HG02981 (cell line): ENCODE data around the gene ADAMTS2.

Source experiments
- ATAC-seq: cut with Tn5 transposase; IDR thresholded peaks from one replicate; pipeline ENCODE4 v1.9.1; 2021; ENCODE audit warnings: mild to moderate bottlenecking, moderate library complexity; ENCODE audit not compliant: unreplicated experiment

The ADAMTS2 gene

GRCh38 chr5:179149278-179149677 is 196.0 kb downstream of the ADAMTS2 start:
- no peak for ATAC-seq

- ATAC-seq = no peak
Measured at GRCh38 chr5:179148703-179149170, 196.5 kb downstream of the ADAMTS2 start.

GRCh38 chr5:179147991-179148702 is 197.1 kb downstream of the ADAMTS2 start:
- ATAC-seq = no peak

GRCh38 chr5:179146277-179146676 is 199.0 kb downstream of the ADAMTS2 start:
- ATAC-seq = no peak

- no peak for ATAC-seq
Measured at GRCh38 chr5:179143446-179143845, 201.8 kb downstream of the ADAMTS2 start.

- no peak for ATAC-seq
Measured at GRCh38 chr5:179142434-179143198, 202.6 kb downstream of the ADAMTS2 start.

GRCh38 chr5:179141867-179142266 is 203.4 kb downstream of the ADAMTS2 start:
- ATAC-seq = no peak

GRCh38 chr5:179140293-179140692 is 205.0 kb downstream of the ADAMTS2 start:
- no peak for ATAC-seq

- no peak for ATAC-seq
Measured at GRCh38 chr5:179139936-179140235, 205.4 kb downstream of the ADAMTS2 start.

- ATAC-seq = no peak
Measured at GRCh38 chr5:179139111-179139935, 205.9 kb downstream of the ADAMTS2 start.

- no peak for ATAC-seq
Measured at GRCh38 chr5:179138568-179138925, 206.7 kb downstream of the ADAMTS2 start.

- no peak for ATAC-seq
Measured at GRCh38 chr5:179137643-179138567, 207.4 kb downstream of the ADAMTS2 start.

- ATAC-seq = no peak
Measured at GRCh38 chr5:179137016-179137642, 208.1 kb downstream of the ADAMTS2 start.

- ATAC-seq = no peak
Measured at GRCh38 chr5:179135441-179136215, 209.6 kb downstream of the ADAMTS2 start.

- no peak for ATAC-seq
Measured at GRCh38 chr5:179135006-179135405, 210.3 kb downstream of the ADAMTS2 start.

- ATAC-seq = no peak
Measured at GRCh38 chr5:179134511-179134910, 210.8 kb downstream of the ADAMTS2 start.

GRCh38 chr5:179132586-179133355 is 212.5 kb downstream of the ADAMTS2 start:
- ATAC-seq = no peak

GRCh38 chr5:179131886-179132585 is 213.2 kb downstream of the ADAMTS2 start:
- no peak for ATAC-seq
